Endothelial cell of umbilical vein (primary cell): ENCODE results near the gene HTRA3.

Experiments
- CTCF ChIP-seq, 2 donors: IDR thresholded peaks; 1 replicate in 1 of 2; 2 replicates in 1 of 2; pipeline ENCODE4 v1.5.1; 2011; ENCODE audit warnings: low read length in 2 of 2, mild to moderate bottlenecking in 2 of 2, moderate library complexity in 2 of 2, control low read depth in 1 of 2, inconsistent platforms in 1 of 2, low read depth in 1 of 2; ENCODE audit not compliant: insufficient read depth in 1 of 2; ENCODE audit errors: extremely low read depth in 1 of 2
- EZH2 ChIP-seq: IDR thresholded peaks from 2 replicates; pipeline ENCODE4 v1.6.1; 2012; ENCODE audit warnings: borderline replicate concordance, low read depth, mild to moderate bottlenecking, moderate library complexity, low read length, inconsistent platforms; ENCODE audit not compliant: severe bottlenecking
- POLR2A ChIP-seq: IDR thresholded peaks from 2 replicates; pipeline ENCODE4 v1.6.1; 2012; ENCODE audit warnings: low read depth, mild to moderate bottlenecking, control low read depth, low read length
- POLR2AphosphoS5 ChIP-seq: IDR thresholded peaks from 2 replicates; pipeline ENCODE4 v1.6.1; 2012; ENCODE audit warnings: low read depth, mild to moderate bottlenecking, control low read depth, low read length, moderate library complexity; ENCODE audit not compliant: insufficient read depth

- TF ChIP-seq POLR2AphosphoS5: no peak
- TF ChIP-seq CTCF (IDR thresholded peaks at IDR 0.05; ENCODE audit: extremely low read depth in 1 of 2, insufficient read depth in 1 of 2, low read depth in 1 of 2, low read length in 2 of 2): no peak
- no peak for TF ChIP-seq POLR2A
- TF ChIP-seq EZH2: no peak
Measured at GRCh38 chr4:8291036-8291682, 21.6 kb downstream of the HTRA3 start.
